GM21381 (cell line): ENCODE results near the gene SGMS1.
A peak's percentile ranks its signal among the peaks of the same experiment; 100 is the strongest.
"Not testable (repeated sequence)": the region's sequence is repeated elsewhere in the genome, so short reads cannot be mapped to it uniquely, and the experiment has no call there.

Source experiments
- ATAC-seq: cut with Tn5 transposase; IDR thresholded peaks from one replicate; pipeline ENCODE4 v1.9.1; 2021; ENCODE audit warnings: mild to moderate bottlenecking, moderate library complexity; ENCODE audit not compliant: unreplicated experiment

Gene SGMS1

GRCh38 chr10:50437248-50437647 is 186.5 kb downstream of the SGMS1 start:
- ATAC-seq, result no peak

- ATAC-seq, result no peak
These were observed 187.0 kb downstream of the SGMS1 start for GRCh38 chr10:50436805-50437204.

GRCh38 chr10:50432211-50433009 is 191.3 kb downstream of the SGMS1 start:
- peak; percentile 48 for ATAC-seq

- ATAC-seq, result peak; percentile 75
These were observed 192.0 kb downstream of the SGMS1 start for GRCh38 chr10:50431791-50432190.

- ATAC-seq, result no peak
These were observed 192.6 kb downstream of the SGMS1 start for GRCh38 chr10:50431133-50431532.

GRCh38 chr10:50426485-50426884 is 197.3 kb downstream of the SGMS1 start:
- peak; percentile 69 for ATAC-seq

GRCh38 chr10:50425215-50425614 is 198.5 kb downstream of the SGMS1 start:
- not testable (repeated sequence) for ATAC-seq

- ATAC-seq, result no peak
These were observed 200.3 kb downstream of the SGMS1 start for GRCh38 chr10:50423448-50423847.

GRCh38 chr10:50422259-50422658 is 201.5 kb downstream of the SGMS1 start:
- ATAC-seq, result no peak

GRCh38 chr10:50421026-50421719 is 202.6 kb downstream of the SGMS1 start:
- peak; percentile 35 for ATAC-seq

- no peak for ATAC-seq
These were observed 203.6 kb downstream of the SGMS1 start for GRCh38 chr10:50420196-50420595.

GRCh38 chr10:50419756-50420155 is 204.0 kb downstream of the SGMS1 start:
- no peak for ATAC-seq

GRCh38 chr10:50419091-50419490 is 204.7 kb downstream of the SGMS1 start:
- ATAC-seq, result no peak

- ATAC-seq, result peak; percentile 82
These were observed 205.6 kb downstream of the SGMS1 start for GRCh38 chr10:50417886-50418830.

- ATAC-seq, result peak; percentile 12
These were observed 206.3 kb downstream of the SGMS1 start for GRCh38 chr10:50417486-50417885.

GRCh38 chr10:50416881-50417280 is 206.9 kb downstream of the SGMS1 start:
- no peak for ATAC-seq

GRCh38 chr10:50416181-50416824 is 207.5 kb downstream of the SGMS1 start:
- no peak for ATAC-seq

- ATAC-seq, result no peak
These were observed 208.5 kb downstream of the SGMS1 start for GRCh38 chr10:50415292-50415691.

- no peak for ATAC-seq
These were observed 213.5 kb downstream of the SGMS1 start for GRCh38 chr10:50410066-50410811.
